Activated CD4-positive, alpha-beta T cell treated with anti-CD3 and anti-CD28 coated beads, Interleukin-2, Interleukin-4, amounts not matched to agents 100 ng/mL and 50 ng/mL, durations not matched to agents 16 hours and 8 hours (primary cell): Measurements from ENCODE around the gene SPEN.

Experiments
- DNase-seq: peaks from one replicate; pipeline ENCODE4 v3.0.0-alpha.2; 2020; ENCODE audit warnings: low spot score

The SPEN gene

GRCh38 chr1:15935056-15935950, 87.8 kb downstream of the SPEN start:
- no peak for DNase-seq

GRCh38 chr1:15936025-15936424, 88.5 kb downstream of the SPEN start:
- DNase-seq = no peak

- DNase-seq = no peak
Measured at GRCh38 chr1:15937146-15937545, 89.6 kb downstream of the SPEN start.

- DNase-seq = no peak
Measured at GRCh38 chr1:15937706-15938168, 90.2 kb downstream of the SPEN start.

- DNase-seq = no peak
Measured at GRCh38 chr1:15938628-15939161, 91.2 kb downstream of the SPEN start.

- no peak for DNase-seq
Measured at GRCh38 chr1:15939181-15940109, 91.9 kb downstream of the SPEN start.

- DNase-seq = no peak
Measured at GRCh38 chr1:15940110-15941043, 92.9 kb downstream of the SPEN start.

- no peak for DNase-seq
Measured at GRCh38 chr1:15941044-15941840, 93.7 kb downstream of the SPEN start.

GRCh38 chr1:15941899-15942660, 94.6 kb downstream of the SPEN start:
- no peak for DNase-seq

GRCh38 chr1:15942661-15943327, 95.3 kb downstream of the SPEN start:
- no peak for DNase-seq

- no peak for DNase-seq
Measured at GRCh38 chr1:15943328-15943991, 96.0 kb downstream of the SPEN start.

GRCh38 chr1:15943992-15944307, 96.4 kb downstream of the SPEN start:
- no peak for DNase-seq

- no peak for DNase-seq
Measured at GRCh38 chr1:15944308-15945010, 97.0 kb downstream of the SPEN start.

- DNase-seq = no peak
Measured at GRCh38 chr1:15945011-15945831, 97.7 kb downstream of the SPEN start.

GRCh38 chr1:15945832-15946448, 98.4 kb downstream of the SPEN start:
- DNase-seq = no peak

GRCh38 chr1:15946571-15947381, 99.3 kb downstream of the SPEN start:
- no peak for DNase-seq
